ENCODE data around the gene ZNF365.

ZNF365 gene

DNA sequence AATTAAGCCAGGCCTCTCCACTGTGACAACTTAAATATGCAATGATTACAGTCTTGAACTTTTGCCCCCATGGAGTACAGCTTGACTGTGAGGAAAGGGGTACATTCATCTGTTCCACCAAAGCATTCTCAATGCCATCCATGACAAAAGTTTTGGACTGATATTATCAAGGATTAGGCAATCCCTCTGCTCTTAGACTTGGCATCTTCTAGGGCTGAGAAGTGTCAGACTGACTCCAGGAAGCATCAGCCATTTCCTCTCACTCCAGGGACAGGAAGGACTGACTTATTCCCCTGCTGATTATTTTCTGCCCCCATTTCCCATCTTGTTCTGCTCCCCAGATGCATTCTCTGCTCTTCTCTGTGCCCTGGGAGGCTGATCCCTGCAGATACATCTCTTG lies 69.7 kb downstream of the ZNF365 start:
- H3K27ac ChIP-seq (ENCODE audit: low read depth, low read length) = no peak overlapping the region
- H3K9me3 ChIP-seq (ENCODE audit: control insufficient read depth, insufficient read depth, low read length) = no peaks in the 10 kb centered on the region
- H3K36me3 ChIP-seq (ENCODE audit: control insufficient read depth, insufficient read depth, low read length) = no peaks in the 10 kb centered on the region
- H3K9ac ChIP-seq (ENCODE audit: low read depth, low read length) = no peak overlapping the region
- 0 out of 2 replicates have a peak, but pooled peaks cover 5% of the 10 kb centered on the region for H3K4me1 ChIP-seq (ENCODE audit: control insufficient read depth, insufficient read depth, low read length)
- H3K4me3 ChIP-seq (ENCODE audit: low read depth, low read length) = no peak overlapping the region
- no peaks in the 10 kb centered on the region for H3K27me3 ChIP-seq (ENCODE audit: control insufficient read depth, insufficient read depth, low read length)

DNA sequence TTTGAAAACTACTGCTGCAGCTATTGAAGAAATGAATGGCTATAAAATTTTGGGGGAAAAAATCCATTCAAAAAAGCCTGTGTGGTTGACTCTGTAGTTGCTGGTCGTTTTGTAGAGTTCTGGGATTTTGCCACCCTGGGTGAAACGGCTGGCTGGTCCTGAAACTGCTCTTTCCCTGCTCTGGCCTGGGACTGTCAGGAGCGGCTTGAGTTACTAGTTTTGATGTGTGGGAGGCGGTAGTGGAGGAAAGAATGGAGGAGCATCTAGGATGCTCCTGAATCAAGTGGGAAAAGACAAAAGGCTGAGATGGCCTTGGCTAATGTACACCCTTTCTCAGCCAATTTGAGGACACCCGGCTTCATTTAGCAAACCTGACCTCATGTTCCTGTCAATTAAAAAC lies 72.5 kb downstream of the ZNF365 start:
- Histone ChIP-seq H3K4me1 (ENCODE audit: control insufficient read depth, insufficient read depth, low read length) (0 out of 2 replicates have a peak, but pooled peaks cover 5% of the 10 kb centered on the region), H3K36me3 (ENCODE audit: control insufficient read depth, insufficient read depth, low read length) (no peaks in the 10 kb centered on the region), H3K27ac (ENCODE audit: low read depth, low read length) (no peak overlapping the region), H3K27me3 (ENCODE audit: control insufficient read depth, insufficient read depth, low read length) (no peaks in the 10 kb centered on the region), H3K9me3 (ENCODE audit: control insufficient read depth, insufficient read depth, low read length) (no peaks in the 10 kb centered on the region), H3K4me3 (ENCODE audit: low read depth, low read length) (no peak overlapping the region), H3K9ac (ENCODE audit: low read depth, low read length) (no peak overlapping the region)

GRCh38 chr10:62450912-62451610 lies 76.9 kb downstream of the ZNF365 start:
- no peaks in the 10 kb centered on the region for H3K4me1 ChIP-seq (ENCODE audit: control insufficient read depth, insufficient read depth, low read length)
- H3K9me3 ChIP-seq (ENCODE audit: control insufficient read depth, insufficient read depth, low read length) = no peaks in the 10 kb centered on the region
- no peak overlapping the region for H3K9ac ChIP-seq (ENCODE audit: low read depth, low read length)
- no peaks in the 10 kb centered on the region for H3K36me3 ChIP-seq (ENCODE audit: control insufficient read depth, insufficient read depth, low read length)
- no peak overlapping the region for H3K4me3 ChIP-seq (ENCODE audit: low read depth, low read length)
- H3K27me3 ChIP-seq (ENCODE audit: control insufficient read depth, insufficient read depth, low read length) = no peaks in the 10 kb centered on the region
- no peak overlapping the region for H3K27ac ChIP-seq (ENCODE audit: low read depth, low read length)

DNA sequence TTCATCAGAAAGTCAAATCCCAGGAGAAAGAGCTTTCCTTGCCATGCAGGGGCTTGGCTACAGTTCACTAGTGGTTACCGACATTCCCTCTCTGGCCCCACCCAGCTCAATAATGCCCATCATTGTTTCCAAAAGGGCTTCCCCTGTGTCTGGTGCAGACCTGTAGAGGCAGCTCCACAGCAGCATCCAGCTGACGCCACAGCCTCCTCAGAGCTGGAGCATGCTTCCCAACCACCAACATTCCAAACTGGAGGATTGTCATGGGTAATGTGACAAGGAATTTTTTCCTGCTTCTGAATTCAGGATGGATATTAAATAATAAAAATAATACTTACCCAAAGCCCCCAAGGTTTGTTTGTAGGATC lies 77.4 kb downstream of the ZNF365 start:
- Histone ChIP-seq H3K27me3 (ENCODE audit: control insufficient read depth, insufficient read depth, low read length) (no peaks in the 10 kb centered on the region), H3K27ac (ENCODE audit: low read depth, low read length) (no peak overlapping the region), H3K36me3 (ENCODE audit: control insufficient read depth, insufficient read depth, low read length) (no peaks in the 10 kb centered on the region), H3K4me3 (ENCODE audit: low read depth, low read length) (no peak overlapping the region), H3K9me3 (ENCODE audit: control insufficient read depth, insufficient read depth, low read length) (no peaks in the 10 kb centered on the region), H3K9ac (ENCODE audit: low read depth, low read length) (no peak overlapping the region), H3K4me1 (ENCODE audit: control insufficient read depth, insufficient read depth, low read length) (no peaks in the 10 kb centered on the region)
